HG03521 (cell line): Measurements from ENCODE around the gene CAMK1G.

Experiments used
- ATAC-seq: cut with Tn5 transposase; IDR thresholded peaks from one replicate; pipeline ENCODE4 v1.9.1; 2021; ENCODE audit warnings: mild to moderate bottlenecking, moderate library complexity; ENCODE audit not compliant: unreplicated experiment

Gene CAMK1G

DNA sequence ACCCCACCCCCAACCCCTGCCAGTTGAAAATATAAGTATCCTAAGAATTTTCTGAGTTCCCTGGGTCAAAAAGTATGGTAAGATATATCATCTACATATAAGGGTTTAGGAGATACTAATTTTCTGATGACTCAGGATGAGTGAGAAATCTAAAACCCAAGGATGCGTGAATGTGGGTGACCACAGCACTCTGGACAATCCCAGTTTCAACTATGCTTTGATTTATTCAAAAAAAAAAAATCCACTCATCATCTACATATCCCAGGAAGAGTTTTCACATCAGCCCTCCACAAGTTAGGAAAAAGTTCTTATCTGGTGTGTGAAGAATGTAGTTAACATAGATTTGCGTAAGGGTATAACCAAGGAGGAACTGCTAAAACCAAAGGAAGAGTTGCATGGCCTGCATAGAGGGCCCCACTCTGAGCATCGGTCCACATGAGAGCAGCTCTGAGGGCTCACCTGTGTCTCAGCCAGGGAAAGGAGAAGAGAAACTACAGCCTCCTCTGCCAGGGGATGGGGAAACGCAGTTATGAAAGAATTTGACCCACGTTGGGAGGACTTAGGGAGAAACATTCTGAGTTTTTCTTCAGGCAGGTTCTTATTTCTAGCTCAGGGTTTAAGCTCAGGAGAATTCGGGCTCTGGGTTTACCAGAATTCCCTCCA lies 50.0 kb downstream of the CAMK1G start:
- no peak for ATAC-seq

DNA sequence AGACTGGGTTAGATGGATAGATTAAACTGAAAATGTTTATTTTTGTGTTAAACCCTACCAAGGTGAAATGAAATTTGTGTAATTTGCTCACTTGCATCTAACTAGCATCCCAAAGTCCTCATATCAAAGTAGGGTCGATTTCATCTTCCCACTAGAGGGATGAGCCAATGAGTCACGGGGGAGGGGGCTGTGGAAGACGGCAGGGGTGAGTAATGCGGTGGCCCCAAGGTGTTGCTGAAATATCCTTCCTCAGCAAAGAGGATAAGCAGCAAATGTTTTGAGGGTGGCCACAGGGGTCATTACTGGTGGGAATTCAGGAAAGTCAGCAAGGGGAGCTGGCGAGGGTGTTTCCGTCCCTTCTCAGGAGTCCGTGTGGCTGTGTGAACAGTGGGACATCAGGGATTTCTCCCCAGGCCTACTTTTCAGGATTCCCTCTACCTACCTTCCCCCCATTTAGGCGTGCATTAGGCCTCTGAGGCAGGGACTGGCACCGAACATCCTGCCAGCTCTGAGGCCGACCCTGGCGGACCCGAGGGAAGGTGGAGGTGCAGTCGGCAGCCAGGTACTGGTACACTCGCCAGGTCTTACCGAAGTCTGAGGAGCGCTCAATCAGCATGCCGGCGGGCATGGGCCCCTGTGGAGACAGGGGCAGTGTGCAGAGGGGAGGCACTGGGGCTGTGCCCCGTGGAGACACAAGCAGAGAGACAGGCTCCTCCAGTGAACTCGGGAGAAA lies 50.7 kb downstream of the CAMK1G start:
- no peak for ATAC-seq

DNA sequence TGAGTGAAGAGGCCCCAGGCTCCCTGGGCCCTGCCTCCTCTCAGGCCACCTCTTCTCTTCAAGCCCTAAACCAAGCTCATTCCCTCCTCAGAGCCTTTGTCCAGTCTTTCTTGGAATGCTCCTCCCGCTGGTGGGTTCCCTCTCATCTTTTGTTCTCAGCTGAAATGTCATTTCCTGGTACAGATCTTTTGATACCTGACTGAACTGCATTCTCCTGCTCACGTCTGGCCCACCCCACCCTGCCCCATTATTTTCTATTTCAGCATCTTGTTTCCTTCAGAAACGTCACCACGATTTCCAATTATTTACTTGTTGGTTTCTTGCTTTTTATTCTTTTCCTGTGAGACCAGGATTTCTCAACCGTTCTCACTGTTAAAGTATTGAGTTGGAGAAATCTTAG lies 52.3 kb downstream of the CAMK1G start:
- ATAC-seq = no peak

DNA sequence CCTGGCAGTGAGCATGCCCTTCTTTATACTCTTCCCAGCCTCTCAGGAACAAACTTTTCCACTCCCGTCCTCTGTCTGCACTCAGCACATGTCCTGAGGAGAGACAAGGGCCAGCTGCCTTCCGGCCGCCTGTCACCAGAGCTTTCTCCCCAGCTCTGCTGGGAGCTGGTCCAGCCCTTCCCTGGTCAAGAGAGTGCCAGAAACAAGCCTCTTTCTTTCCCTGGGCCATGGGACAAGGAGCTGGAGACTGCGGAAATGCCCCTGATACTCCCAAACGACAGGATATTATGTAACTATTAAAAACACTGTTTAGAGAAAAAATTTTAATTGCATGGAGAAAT lies 58.3 kb downstream of the CAMK1G start:
- no peak for ATAC-seq

DNA sequence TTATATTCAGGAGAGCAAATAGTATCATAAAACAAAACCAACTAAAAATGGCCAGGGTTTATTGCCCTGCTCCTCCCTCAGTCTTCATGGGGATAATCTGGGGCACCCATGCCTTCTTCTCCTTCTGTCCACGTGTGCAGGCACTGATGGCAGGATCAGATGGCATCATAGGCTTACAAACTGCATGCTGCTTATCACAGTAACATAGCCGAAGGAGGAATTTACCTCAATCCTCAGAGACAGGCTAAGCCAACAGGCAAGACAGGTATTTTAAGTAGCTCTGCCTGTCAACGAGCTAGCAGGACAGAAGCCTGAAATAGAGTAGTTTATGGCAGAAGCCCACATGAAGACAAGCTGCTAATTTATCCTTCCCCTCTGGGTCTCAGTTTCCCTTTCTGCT lies 59.3 kb downstream of the CAMK1G start:
- ATAC-seq = no peak

DNA sequence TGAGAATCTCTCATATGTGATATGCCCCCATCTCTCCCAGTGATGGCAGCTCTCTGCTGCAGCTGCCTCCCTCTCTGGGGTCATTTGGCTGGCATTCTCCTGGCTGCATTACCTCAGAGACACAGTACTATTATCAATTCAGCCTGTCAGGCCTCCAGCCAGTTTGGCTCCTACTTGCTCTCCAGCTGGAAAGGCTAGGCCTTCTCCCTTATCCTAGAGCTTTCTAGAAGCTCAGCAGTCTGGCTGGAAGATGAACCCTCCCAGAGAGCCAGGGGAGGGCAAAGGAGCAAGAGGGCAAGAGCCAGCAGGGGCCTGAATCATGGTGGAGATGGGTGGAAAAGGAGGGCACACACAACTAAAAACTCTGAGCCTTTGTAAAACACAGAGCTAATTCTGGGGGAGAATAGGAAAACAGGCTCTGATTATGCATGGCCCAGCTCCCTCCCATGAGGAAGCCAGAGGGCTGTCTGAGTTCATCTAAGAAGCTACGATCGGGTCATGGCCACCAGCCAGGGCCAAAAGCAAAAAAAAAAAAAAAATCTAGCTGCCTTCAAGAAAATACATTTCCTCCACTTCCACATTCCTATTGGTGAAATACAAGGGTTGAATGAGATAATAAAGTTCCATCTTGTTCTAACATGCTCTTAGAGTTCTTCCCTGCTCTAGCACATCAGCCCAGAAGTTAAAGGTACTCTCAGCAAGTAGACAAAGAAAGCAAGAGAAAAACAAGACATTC lies 59.9 kb downstream of the CAMK1G start:
- no peak for ATAC-seq

DNA sequence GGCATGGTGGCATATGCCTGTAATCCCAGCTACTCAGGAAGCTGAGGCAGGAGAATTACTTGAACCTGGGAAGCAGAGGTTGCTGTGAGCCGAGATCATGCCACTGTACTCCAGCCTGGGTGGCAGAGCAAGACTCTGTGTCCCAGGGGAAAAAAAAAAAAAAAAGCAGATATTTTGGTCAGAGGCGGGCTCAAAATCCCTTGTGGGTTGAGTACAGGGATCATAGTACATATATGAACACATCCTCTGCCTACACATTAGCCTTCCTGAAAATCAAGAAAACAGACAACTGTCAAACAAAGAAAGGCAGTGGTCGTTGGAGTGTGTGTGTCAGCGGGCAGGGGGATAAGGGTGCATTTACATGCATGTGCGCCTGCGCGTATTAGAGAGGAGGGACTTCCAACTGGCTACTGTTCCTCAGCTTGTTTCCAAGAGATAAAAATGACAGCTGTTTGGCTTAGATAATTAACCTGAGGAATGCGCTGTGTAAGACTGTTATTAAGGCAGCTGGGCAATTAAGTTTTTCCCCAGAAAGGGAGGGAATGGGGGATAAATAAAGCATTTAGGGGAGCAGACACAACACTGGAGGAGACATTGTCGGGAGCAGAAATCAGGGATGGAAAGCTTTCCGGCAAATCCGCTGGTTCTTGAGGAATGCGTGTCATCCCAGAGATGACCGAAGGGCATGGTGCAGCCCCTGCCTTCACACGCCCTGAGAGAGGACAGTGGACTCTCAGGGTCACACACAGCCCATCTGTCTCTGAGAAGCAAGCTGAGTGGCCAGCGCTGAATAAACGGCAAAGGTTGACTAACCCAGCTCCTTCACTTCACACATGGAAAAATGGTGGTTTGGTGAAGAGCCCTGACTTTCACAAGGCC lies 62.3 kb downstream of the CAMK1G start:
- ATAC-seq = no peak

DNA sequence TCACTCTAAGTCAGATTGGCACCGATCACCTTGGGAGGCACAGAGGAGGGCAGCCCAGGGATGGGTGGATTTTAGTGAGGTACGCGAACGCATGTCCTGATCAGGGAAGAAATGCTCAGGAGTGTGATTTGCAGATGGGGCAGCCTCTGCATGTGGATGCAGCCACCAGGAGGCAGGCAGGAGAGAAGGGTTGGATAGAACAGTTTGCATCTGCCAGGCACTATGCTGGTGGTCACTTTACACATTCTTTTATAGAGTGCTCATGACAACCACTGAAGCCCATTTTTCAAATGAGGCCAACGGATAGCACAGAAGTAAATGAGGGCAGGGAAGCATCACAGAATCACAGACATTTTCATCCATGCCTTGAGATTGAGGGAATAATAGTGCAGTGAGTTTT lies 63.0 kb downstream of the CAMK1G start:
- no peak for ATAC-seq

DNA sequence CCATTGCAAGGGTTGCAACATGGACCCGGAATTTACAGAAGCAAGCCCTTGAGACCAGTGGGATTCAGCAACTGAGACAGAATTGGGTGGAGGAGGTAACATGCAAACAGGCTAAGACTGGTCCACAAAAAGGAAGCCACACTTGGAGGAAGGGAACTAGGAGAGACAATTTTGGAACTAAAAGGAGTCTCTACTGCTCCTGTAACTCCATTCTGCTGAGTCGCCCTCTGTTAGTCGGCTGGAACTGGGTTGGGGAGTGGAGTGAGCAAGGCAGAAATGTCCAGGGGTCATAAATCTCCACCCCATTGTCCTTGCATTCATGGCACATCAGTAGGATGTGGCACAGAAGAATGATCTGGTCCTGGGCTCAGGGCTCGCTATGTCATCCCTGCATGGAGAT lies 63.6 kb downstream of the CAMK1G start:
- no peak for ATAC-seq

DNA sequence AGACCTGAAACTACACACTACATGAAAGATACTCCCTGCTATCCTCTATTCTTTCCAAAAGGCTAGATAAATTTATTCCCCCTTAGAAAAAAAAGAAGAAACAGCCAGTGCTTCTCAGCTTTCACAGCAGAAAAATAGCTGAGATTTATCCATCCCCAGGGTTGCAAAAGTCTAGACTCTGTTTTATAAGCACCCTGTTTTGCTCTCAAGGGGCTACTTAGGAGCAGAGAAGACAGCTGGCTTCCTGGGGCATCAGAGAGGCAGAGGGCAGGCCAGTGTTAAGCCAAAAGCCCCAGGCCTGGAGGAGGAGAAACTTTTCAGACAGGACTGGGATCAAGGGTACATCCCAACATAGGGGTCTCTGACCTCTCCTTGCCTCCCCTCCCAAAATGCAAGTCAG lies 64.8 kb downstream of the CAMK1G start:
- no peak for ATAC-seq

DNA sequence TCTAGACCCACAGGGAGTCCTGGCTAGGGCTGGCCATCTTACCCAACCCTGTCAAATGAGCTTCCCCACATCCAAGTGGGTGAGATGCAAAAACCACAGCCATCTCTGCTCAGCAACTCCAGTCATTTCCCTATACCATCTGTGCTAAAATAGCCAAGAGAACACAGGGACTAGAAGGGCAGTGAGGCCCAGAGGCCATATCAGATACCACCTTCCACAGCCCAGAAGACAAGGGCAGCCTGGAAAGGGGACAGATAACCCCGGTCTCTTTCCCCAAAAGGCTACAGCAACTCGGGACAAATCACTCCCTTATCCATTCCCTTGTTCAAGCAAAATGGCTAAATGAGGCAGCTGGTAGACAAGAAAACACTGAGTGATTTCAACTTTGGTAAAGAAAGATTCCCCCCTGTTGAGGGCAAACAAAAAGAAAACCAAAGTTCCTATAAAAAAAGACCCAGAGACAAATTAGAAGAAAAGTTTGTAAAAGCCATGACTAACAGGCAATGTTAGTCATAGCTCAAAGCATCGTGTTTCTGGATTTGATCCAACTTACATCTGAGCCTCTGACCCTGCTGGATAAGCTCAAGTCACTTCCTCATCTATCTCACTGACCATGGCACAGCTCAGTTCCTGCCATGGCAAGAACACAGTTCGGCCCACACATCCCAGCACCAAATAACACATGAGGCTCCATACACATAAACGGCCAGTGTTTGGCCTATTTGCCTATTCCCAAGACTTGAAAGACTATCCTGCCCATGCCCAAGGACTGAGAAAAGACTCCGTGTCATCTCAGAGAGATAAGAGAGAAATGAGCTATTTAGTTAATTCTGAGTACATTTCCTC lies 65.6 kb downstream of the CAMK1G start:
- ATAC-seq = no peak

DNA sequence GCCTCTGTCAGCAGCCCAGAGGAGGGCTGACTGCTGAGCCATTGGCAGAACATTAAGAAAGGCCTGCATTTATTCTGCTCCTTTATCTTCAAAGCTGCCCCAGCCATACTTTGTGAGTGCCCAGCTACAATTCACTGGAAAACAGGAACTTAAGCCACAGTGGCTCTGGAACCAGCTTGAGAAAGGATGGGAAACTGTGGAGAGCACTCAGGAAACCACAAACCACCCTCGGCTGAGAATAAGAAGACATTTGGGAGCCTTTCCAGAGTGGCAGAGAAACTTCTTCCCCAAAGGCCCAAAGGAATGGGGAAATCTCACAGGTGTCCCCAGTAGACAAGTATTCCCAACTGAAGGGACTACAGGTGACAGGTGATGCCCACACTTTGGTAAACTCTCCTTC lies 66.9 kb downstream of the CAMK1G start:
- ATAC-seq = no peak

DNA sequence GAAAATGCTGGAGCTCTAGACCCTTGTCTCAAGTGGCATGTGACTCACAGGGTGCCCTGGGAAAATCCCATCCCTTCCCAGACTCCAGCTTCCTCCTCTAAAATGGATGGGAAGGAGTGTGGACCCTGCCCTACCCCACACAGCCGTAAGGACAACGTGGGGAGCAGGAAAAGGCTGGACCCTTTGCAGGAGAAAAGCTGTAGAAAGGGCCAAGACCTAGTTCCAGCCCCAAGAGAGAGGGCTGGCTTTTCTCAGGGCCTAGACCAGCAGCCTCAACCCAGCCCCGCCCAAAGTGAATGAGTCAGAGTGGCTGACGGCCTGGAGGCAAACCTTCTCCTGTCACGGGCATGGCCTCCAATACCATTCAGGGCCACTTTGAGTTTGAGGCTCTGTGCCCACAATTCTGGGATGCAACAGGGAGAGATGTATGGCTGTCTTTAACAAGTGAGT lies 67.6 kb downstream of the CAMK1G start:
- peak; percentile 75 for ATAC-seq

DNA sequence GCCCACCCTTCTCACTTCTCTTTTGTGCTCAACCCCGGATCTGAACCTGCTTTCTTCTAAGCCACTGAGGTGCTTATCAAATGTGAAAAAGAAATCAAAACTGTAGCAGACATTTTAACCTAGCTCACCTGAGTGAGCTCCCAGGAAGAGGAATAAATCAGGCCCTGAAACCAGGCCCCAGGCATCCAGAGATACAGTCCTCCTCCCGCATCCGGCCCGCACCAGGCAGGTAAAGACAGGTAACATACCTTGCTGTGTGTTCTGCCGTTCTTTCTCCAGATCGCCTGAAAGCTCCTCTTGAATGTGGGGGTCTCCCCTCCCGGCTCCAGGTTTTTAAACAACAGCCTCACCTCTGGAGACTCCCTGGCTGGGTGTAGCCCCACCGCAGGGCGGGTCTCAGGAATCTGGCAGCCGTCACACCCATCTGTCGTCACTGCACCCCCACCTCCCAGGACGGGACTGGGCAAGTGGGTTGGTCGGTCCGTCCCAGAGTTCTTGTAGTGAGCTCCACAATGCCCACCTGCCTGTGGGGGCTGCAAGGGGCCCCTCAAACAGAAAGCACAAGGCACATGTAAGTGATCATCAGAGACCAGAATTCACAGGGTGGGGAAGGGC lies 68.7 kb downstream of the CAMK1G start, which contains the start of gene LAMB3:
Gene LAMB3 (minus strand): TSS at position 305 of the 615 bp plus-strand sequence. CDS start 1,481 bp downstream, outside the sequence.
- ATAC-seq = no peak

DNA sequence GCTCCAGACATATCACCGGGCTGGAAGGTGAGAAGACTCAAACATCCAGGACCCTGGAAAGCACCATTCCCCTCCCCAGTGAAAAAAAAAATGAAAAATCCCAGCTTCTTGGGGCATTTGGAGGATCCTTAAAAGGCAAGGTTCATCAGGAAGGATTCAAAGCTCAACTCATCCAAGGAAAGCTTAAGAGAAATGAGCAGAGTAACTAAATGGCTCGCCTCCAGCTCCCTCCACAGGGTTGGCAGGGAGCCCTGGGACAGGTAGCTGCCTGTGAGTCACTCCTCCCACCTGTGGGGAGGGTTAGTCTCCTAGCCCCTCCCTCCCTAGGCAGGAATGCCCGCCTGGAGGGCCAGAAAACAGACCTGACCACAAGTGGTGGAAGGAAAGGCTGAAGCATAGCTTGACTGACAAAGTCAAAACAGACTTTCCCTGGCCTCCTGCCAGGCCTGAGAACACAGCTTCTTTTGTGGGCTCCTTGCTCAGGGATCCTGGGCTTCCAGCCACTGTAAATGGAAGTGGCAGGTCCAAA lies 69.4 kb downstream of the CAMK1G start:
- no peak for ATAC-seq

DNA sequence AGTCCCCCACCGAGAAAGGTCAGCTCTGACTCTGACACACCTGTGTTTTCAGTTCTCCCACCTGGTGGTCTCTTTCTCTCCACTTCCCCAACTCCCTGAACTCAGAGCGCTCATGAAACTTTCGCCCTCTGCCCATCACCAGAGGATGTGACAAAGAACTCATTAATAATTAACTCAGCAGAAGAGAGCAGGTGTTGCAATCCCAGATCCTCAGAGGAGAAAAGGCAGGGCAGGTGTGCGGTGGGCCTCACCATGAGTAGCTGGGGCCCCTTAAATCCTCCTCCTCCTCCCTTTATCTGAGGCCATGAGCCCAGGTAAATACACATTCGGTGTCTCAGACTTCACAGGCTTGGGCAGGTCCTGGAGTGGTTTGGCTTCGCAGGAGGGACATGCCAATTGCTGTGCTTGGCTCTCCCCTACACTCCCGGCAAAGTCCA lies 70.4 kb downstream of the CAMK1G start:
- no peak for ATAC-seq

DNA sequence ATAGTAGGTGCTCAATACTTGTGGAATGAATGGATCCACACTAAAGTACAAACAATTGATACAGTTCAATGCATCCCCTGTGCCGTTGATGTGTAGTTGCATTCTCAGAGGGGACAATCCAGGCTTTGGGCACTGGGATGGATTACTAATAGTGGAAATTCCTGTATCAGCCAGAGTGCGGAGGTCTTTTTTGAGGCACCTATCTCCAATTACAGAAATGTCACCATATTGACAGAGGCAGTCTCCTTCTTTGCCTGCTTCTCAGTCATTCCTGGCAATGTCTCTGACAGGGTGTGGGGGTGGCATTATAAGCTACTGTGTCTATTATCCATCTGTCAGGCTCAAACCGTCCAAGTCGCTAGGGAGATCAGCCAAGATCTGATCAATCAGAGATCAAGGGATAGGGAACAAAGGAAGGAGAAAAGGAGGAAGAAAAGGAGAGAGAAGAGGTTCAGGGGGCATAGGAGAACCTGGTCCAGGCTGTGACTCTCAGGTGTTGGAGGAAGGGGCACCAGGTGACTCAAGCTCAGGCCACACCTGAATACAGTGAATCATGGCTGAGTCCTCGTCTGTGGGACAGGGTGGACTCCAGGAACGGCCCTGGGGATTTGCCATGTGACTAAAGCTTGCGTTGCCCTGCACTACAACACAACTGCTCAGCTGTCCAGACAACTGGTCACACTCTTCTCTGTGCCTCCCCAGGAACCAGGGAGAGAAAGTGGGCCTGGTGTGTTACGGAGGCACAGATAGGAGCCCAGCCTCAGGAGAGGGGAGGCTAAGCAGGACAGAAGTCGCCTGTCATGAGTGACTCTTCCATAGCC lies 72.1 kb downstream of the CAMK1G start:
- no peak for ATAC-seq

DNA sequence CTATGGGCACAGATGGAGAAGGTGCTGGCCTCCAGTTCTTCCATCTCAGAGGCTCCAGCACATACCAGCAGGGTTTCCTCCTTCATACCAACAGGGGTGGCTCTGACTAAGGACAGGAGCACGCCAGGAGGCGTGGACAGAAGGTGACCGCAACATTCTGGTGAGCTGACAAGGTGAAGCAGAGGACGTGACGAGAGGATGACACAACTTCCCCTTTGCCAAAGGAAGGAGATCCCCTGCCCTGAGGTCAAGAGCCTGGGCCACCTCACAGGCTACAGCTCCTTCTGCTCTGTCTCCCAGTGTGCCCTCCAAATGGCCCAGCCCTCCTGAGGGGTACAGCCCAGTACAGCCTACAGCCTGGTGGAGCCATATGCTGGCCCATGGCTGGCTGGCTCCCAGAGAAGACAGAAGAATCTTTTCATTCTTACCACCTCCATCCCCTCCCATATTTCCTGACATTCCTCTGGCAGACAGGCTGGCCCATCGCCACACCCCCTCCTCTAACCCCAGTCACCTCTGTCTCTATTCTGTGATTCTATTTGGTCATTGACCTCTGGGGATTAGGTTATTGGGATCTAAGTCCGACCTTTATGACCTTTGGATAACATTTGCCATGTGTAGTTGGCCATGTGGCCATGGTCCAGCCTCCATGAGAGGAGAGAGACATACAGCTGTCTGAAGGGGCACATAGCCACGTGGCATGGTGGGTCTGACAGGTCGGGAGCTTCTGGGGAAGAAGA lies 73.8 kb downstream of the CAMK1G start:
- ATAC-seq = no peak
